RCC 7860 (cell line): ENCODE results near the gene LCN15.
"Not testable (repeated sequence)": the region's sequence is repeated elsewhere in the genome, so short reads cannot be mapped to it uniquely, and the experiment has no call there.

Source experiments
- DNase-seq: peaks from one replicate; pipeline ENCODE4 v3.0.0-alpha.2; 2015; ENCODE audit warnings: low spot score
- FAIRE-seq: peaks from 2 replicates; lab custom pipeline; 2012; peaks lifted over from hg19 to GRCh38; lab: Jason Lieb, UNC

The LCN15 gene, protein sequence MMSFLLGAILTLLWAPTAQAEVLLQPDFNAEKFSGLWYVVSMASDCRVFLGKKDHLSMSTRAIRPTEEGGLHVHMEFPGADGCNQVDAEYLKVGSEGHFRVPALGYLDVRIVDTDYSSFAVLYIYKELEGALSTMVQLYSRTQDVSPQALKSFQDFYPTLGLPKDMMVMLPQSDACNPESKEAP

DNA sequence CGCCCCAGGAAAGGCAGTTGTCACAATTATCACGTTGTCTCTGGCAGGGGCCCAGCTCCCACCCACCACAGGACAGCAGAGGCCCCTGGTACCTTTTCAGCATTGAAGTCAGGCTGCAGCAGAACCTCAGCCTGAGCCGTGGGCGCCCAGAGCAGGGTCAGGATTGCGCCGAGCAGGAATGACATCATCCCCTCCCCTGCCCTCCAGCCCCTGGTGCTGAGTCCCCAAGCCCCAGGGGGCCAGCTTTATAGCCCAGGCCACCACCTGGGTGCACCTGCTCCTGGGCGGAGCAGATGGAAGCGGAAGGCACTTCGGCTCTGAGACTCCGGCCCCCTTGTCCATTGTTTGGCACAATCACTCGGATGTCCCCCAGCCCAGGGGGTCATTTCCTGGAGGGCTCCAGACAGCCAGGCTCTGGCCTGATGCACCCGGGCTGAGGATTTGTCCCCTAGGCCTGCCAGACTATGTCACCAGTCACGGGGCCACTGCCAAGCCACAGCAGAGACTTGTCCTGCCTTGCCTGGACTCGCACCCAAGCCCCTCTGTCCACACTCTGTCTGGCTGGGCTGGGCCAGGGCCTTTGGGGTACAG, at the start of gene LCN15:
Gene LCN15 (minus strand): TSS at position 218 of the 591 bp plus-strand sequence. CDS start 30 bp downstream, at position 188.
- FAIRE-seq (no peak), DNase-seq (no peak)

- FAIRE-seq (no peak), DNase-seq (peak; percentile 47)
Observed at GRCh38 chr9:136808806-136809158, 44.5 kb upstream of the LCN15 start.

- FAIRE-seq (no peak), DNase-seq (peak; percentile 47)
Observed at GRCh38 chr9:136808075-136808805, 43.9 kb upstream of the LCN15 start.

DNA sequence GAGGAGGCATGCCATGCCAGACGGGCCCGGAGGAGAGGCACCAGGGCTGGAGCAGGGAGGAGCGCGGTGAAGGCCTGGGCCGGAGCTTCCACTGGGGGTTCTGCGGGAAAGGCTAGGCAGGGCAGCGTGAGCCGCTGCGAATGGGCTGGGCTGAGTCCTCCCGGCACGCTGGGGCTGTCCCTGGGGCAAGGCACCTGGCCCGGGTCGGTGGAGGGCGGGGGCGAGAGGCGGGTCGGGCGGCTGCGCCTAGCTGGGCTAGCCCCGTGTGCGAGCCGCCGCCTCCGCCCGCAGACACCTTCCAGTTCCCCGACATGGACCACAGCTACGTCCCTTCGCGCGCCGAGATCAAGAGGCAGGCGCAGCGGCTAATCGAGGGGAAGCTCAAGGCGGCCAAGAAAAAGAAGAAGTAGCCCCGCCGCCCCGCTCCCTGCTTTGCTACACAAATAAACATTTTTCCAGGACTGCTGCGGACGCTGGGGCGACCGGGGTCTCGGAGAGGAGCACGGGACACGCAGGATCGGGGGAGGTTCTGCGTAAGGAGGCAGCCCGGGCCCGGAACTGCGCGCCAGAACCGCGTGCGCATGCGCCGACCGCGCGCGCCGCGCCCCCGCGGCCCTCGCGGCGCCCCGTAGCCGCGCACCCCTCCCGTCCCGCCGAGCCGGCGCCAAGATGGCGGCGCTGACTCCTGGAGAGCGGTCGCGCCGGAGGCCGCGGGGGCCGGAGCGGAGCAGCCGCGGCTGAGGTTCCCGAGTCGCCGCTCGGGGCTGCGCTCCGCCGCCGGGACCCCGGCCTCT, 43.2 kb upstream of the LCN15 start, which contains the start of gene RABL6:
Gene RABL6 (plus strand): TSS at position 668 of the 794 bp plus-strand sequence. CDS start 249 bp downstream, outside the sequence.
- FAIRE-seq = no peak
- peak; percentile 61 for DNase-seq

GRCh38 chr9:136806631-136807201, 42.4 kb upstream of the LCN15 start:
- DNase-seq (no peak), FAIRE-seq (no peak)

DNA sequence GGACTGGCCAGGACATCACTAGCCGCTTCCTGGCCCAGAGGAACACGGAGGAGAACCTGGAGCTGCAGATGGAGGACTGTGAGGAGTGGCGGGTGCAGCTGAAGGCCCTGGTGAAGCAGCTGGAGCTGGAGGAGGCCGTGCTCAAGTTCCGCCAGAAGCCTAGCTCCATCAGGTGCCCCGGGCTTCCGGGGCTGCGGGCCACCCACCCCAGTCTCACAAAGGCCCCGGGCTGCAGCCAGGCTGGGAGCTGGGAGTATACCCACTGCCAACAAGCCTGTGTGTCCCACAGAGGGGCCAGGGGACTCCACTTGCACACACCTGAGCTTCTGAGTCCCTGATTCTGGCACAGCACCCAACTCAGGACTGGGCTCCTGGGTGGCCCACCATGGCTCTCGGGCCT, 41.7 kb upstream of the LCN15 start:
- DNase-seq (no peak), FAIRE-seq (no peak)

- no peak for FAIRE-seq
- DNase-seq = no peak
Observed at GRCh38 chr9:136805207-136805740, 41.0 kb upstream of the LCN15 start.

DNA sequence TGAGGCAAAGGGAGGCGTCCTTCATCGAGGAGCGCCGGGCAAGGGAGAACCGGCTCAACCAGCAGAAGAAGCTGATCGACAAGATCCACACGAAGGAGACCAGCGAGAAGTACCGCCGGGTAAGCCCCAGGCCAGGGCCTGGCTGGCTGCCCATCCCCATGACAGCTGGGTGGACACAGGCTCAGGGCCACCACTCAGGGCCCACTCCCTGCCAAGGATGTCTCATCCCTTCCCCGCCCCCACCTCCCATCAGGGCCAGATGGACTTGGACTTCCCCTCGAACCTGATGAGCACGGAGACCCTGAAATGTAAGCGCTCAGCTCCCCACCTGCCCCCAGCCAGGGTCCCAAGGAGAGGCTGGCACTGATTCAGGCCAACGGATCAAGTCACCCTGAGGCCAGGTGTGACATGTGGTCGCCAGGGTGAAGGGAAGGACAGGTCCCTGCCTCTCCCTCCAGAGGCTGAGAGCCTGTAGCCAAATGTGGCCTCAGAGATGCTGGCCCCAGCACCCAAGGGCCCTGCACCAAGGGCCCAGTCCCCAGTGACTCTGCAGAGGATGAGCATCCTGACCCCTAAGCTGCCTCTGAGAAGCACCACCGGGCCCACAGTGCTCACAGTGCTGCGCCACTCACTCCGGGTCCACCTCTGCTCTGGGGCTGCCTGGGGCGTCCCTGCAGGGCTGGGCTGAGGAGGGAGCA, 40.3 kb upstream of the LCN15 start:
- no peak for FAIRE-seq

DNA sequence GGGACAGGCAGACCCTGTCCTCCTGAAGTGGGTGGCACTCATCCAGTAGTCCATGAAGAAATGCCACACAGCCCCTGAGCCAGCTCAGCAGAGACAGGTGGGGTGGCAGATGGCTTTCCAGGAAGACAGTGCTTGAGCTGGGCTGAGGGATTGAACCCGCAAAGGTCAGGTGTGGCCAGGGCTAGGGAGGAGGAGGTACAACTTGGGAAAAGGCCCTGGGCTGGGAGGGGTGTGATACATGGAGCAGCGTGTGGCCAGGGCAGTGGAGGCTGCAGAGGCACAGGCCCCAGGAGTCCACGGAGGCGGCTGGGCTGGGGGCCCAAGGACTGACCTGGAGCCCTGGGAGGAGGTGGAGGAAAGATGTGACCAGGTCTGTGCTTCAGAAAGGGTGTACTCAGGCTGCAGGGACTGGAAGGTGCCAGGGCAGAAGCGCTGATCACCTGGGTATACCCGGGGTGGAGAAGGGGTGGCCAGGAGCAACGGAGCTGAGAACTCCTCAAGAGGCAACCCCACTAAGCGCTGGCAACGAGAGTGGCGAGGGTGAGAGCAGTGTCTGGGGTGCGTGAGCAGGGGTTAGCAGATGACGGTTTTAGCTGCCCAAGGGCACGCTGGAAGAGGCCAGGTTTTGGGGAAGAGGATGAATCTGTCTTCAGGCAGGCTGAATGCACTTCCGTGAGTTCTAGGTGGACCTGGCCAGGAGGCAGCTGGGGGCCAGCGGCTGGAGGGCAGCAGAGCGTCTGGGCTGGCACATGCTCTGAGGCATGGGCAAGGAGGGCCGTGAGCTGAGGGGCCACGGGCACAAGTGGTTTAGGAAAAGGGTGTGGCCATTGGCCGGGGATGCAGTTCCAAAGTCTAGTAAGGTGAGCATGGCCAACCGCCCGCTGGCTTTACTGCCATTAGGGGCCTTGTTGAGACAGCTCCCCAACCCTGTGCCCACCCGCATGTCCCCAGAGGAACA, 39.5 kb upstream of the LCN15 start:
- no peak for DNase-seq
- FAIRE-seq = no peak

More for the DNA sequence above, 40.3 kb upstream of the LCN15 start:
- DNase-seq = no peak

DNA sequence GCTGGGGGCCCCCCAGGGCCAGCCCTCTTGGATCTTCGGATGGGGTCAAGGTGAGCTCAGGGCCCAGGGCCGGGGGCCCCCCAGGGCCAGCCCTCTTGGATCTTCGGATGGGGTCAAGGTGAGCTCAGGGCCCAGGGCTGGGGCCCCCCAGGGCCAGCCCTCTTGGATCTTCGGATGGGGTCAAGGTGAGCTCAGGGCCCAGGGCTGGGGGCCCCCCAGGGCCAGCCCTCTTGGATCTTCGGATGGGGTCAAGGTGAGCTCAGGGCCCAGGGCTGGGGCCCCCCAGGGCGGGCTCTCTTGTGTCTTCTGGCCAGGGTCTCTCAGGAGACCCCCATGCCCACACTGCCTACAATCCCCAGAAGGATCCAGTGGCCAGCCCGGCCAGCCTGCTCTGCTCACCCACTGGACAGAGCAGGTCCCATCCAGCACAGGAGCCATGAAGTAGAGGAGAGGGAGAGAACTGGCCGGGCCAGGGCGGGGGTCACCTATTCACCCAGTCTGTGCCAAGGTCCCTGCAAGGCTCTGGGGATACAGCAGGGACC, 38.8 kb upstream of the LCN15 start:
- DNase-seq, FAIRE-seq: not testable (repeated sequence)

- no peak for FAIRE-seq
- DNase-seq = no peak
Observed at GRCh38 chr9:136802321-136802720, 38.0 kb upstream of the LCN15 start.

DNA sequence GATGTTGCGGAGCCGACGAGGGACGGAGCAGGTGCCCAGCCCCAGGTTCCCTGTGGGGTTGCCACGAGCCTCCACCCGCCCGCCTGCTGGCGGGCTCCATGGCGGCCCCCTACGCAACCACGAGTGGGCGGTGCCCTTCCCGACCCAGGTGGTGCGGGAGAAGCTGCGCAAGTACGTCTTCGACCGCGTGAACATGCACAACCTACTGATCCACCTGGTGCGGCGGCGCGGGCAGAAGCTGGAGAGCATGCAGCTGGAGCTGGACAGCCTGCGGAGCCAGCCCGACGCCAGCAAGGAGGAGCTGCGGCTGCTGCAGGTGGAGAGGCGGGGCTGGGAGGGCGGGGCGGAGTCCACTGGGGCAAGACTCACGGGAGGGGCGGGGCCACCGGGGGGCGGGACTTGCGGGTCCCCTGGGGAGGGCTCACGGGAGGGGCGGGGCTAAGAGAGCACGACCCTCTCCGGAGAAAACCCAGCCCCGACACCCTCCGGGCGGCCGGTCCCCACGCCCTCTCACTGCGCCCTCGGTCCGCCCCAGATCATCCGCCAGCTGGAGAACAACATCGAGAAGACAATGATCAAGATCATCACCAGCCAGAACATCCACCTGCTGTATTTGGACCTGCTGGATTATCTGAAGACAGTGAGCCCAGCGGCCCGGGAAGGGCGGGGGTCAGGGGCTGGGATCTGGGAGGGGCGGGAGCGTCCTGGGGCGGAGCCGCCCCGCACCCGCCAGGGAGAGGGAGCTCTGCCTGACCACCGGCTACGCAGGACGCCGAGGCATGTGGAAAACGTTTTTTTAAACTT, 35.7 kb upstream of the LCN15 start:
- FAIRE-seq = no peak
- peak; percentile 85 for DNase-seq

GRCh38 chr9:136799079-136799853, 34.9 kb upstream of the LCN15 start:
- FAIRE-seq = no peak

DNA sequence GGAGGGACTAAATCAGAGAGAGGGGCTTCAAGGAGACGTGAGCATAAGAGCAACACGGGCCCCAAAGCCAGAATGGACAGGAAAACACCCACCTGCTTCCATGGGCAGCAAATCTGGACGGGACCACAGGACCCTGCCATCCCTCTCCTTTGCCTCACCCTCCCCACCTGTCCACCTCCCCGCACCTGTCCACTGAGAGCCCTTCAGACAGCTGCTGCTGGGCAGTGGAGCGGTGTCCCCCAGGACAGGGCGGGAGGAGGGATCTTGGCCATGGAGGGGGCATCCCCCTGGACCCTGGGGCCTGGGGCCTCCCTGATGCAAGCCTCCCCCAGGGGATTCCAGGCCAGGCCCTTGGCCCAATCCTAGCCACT, 34.4 kb upstream of the LCN15 start:
- DNase-seq (no peak), FAIRE-seq (no peak)

More at GRCh38 chr9:136799079-136799853, 34.9 kb upstream of the LCN15 start:
- peak; percentile 42 for DNase-seq

DNA sequence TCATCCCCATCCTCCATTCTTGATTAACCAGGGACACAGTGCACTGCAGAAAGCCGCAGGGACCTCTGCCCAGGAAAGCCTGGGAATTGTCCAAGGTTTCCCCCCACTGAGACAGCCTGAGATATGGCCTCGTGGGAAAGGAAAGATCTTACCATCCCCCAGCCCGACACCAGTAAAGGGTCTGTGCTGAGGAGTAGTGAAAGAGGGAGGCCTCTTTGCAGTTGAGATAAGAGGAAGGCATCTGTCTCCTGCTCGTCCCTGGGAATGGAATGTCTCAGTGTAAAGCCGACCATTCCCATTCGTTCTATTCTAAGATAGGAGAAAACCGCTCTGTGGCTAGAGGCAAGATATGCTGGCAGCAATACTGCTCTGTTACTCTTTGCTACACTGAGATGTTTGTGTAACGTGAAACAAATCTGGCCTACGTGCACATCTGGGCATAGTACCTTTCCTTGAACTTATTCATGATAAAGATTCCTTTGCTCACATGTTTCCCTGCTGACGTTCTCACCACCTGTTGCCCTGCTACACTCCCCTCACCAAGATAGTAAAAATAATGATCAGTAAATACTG, 32.5 kb upstream of the LCN15 start:
- FAIRE-seq (peak; percentile 76), DNase-seq (peak; percentile 67)

DNA sequence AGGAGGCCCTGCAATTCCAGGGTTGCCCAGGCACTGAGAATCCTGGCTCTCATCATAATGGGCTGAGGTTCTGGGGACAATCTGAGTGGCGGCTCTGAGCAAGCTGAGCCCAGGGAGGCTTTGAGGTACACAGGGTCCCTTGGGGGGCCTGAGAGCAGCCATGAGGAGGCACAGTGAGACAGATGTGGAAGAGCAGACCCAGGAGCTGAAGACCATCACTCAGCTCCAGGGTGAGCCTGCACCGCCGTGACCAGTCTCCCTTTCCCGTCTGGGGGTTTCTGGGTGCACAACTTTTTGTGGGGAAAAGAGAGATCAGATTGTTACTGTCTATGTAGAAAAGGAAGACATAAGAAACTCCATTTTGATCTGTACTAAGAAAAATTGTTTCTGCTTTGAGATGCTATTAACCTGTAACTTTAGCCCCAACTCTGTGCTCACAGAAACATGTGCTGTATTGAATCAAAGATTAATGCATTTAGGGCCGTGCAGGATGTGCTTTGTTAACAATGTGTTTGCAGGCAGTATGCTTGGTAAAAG, 32.0 kb upstream of the LCN15 start, which contains the start of gene CCDC183:
Gene CCDC183 (plus strand): TSS at position 101 of the 537 bp plus-strand sequence. CDS start 60 bp downstream, at position 161.
- no peak for FAIRE-seq

More for the DNA sequence above, 32.0 kb upstream of the LCN15 start, which contains the start of gene CCDC183:
- no peak for DNase-seq
